SK-N-SH treated with all-trans-retinoic acid at 6 μM for 48 hours (cell line): ENCODE measurements around the gene NKD2.

Experiments
- ATAC-seq: fragments of 200-7000 bp; cut with Tn5 transposase; 3 replicates; pipeline ENCODE4 v1.9.1; 2020; ENCODE audit warnings: mild to moderate bottlenecking, moderate library complexity
- ARNTL ChIP-seq: fragments of 450-650 bp; formaldehyde crosslinking; IDR thresholded peaks from 2 replicates; pipeline ENCODE4 v1.5.0; 2020; ENCODE audit warnings: low read depth, mild to moderate bottlenecking, moderate library complexity, borderline replicate concordance
- BACH2 ChIP-seq: fragments of 250-450 bp; sonication (Bioruptor Pico); IDR thresholded peaks from 2 replicates; pipeline ENCODE4 v1.9.0; 2021; ENCODE audit warnings: mild to moderate bottlenecking, borderline replicate concordance
- CSDC2 ChIP-seq: fragments of 250-450 bp; sonication (Bioruptor Pico); IDR thresholded peaks from 2 replicates; pipeline ENCODE4 v1.5.0; 2020; ENCODE audit warnings: mild to moderate bottlenecking, moderate library complexity
- ESRRG ChIP-seq: fragments of 250-450 bp; sonication (Bioruptor Pico); IDR thresholded peaks from 2 replicates; pipeline ENCODE4 v1.6.1; 2021; ENCODE audit warnings: mild to moderate bottlenecking
- GLIS3 ChIP-seq: fragments of 250-450 bp; sonication (Bioruptor Pico); IDR thresholded peaks from 2 replicates; pipeline ENCODE4 v1.5.0; 2020; ENCODE audit warnings: mild to moderate bottlenecking, moderate library complexity
- ISL1 ChIP-seq: fragments of 250-450 bp; sonication (Bioruptor Pico); IDR thresholded peaks from 2 replicates; pipeline ENCODE4 v2.1.2; 2022; ENCODE audit warnings: mild to moderate bottlenecking, moderate library complexity
- OSR1 ChIP-seq: fragments of 250-450 bp; sonication (Bioruptor Pico); IDR thresholded peaks from 2 replicates; pipeline ENCODE4 v1.8.0; 2022; ENCODE audit warnings: moderate library complexity, mild to moderate bottlenecking, inconsistent platforms
- SNAI2 ChIP-seq: fragments of 250-450 bp; sonication (Bioruptor Pico); IDR thresholded peaks from 2 replicates; pipeline ENCODE4 v1.5.0; 2020; ENCODE audit warnings: mild to moderate bottlenecking, moderate library complexity
- TCF4 ChIP-seq: fragments of 250-450 bp; sonication (Bioruptor Pico); IDR thresholded peaks from 2 replicates; pipeline ENCODE4 v1.8.0; 2021; ENCODE audit warnings: mild to moderate bottlenecking, moderate library complexity, borderline replicate concordance
- TOX ChIP-seq: fragments of 250-450 bp; sonication (Bioruptor Pico); IDR thresholded peaks from 2 replicates; pipeline ENCODE4 v1.8.0; 2021; ENCODE audit warnings: mild to moderate bottlenecking, moderate library complexity, borderline replicate concordance
- ZC3H10 ChIP-seq: fragments of 250-450 bp; sonication (Bioruptor Pico); IDR thresholded peaks from 2 replicates; pipeline ENCODE4 v1.5.1; 2021; ENCODE audit warnings: mild to moderate bottlenecking, moderate library complexity
- ZFP3 ChIP-seq: fragments of 250-450 bp; sonication (Bioruptor Pico); IDR thresholded peaks from 2 replicates; pipeline ENCODE4 v1.5.0; 2020; ENCODE audit warnings: mild to moderate bottlenecking, moderate library complexity
- ZFP30 ChIP-seq: fragments of 450-650 bp; formaldehyde crosslinking; IDR thresholded peaks from 2 replicates; pipeline ENCODE4 v1.5.0; 2022; ENCODE audit warnings: mild to moderate bottlenecking, moderate library complexity
- ZNF565 ChIP-seq: fragments of 450-650 bp; formaldehyde crosslinking; conservative IDR thresholded peaks from 2 replicates; pipeline ENCODE4 v1.5.0; 2020; ENCODE audit warnings: low read depth, mild to moderate bottlenecking, moderate library complexity
- ZNF70 ChIP-seq: fragments of 450-650 bp; formaldehyde crosslinking; IDR thresholded peaks from 2 replicates; pipeline ENCODE4 v1.5.0; 2020; ENCODE audit warnings: mild to moderate bottlenecking, moderate library complexity
- ZNF8 ChIP-seq: fragments of 450-650 bp; formaldehyde crosslinking; IDR thresholded peaks from 2 replicates; pipeline ENCODE4 v1.5.0; 2020; ENCODE audit warnings: mild to moderate bottlenecking, moderate library complexity
- TF ChIP-seq, protein P1 (sequence below): fragments of 250-450 bp; sonication (Bioruptor Pico); IDR thresholded peaks from 2 replicates; pipeline ENCODE4 v1.8.0; 2021; ENCODE audit warnings: low read depth, mild to moderate bottlenecking, moderate library complexity, borderline replicate concordance
- TF ChIP-seq, protein P2 (sequence below): fragments of 250-450 bp; sonication (Bioruptor Pico); IDR thresholded peaks from 2 replicates; pipeline ENCODE4 v1.5.1; 2021; ENCODE audit warnings: mild to moderate bottlenecking, moderate library complexity
- TF ChIP-seq, protein P3 (sequence below): fragments of 250-450 bp; sonication (Bioruptor Pico); IDR thresholded peaks from 2 replicates; pipeline ENCODE4 v1.5.0; 2020; ENCODE audit warnings: mild to moderate bottlenecking, moderate library complexity
- TF ChIP-seq, protein P4 (sequence below): fragments of 250-450 bp; sonication (Bioruptor Pico); IDR thresholded peaks from 2 replicates; pipeline ENCODE4 v1.8.0; 2020; ENCODE audit warnings: mild to moderate bottlenecking, moderate library complexity, borderline replicate concordance

NKD2 gene

DNA sequence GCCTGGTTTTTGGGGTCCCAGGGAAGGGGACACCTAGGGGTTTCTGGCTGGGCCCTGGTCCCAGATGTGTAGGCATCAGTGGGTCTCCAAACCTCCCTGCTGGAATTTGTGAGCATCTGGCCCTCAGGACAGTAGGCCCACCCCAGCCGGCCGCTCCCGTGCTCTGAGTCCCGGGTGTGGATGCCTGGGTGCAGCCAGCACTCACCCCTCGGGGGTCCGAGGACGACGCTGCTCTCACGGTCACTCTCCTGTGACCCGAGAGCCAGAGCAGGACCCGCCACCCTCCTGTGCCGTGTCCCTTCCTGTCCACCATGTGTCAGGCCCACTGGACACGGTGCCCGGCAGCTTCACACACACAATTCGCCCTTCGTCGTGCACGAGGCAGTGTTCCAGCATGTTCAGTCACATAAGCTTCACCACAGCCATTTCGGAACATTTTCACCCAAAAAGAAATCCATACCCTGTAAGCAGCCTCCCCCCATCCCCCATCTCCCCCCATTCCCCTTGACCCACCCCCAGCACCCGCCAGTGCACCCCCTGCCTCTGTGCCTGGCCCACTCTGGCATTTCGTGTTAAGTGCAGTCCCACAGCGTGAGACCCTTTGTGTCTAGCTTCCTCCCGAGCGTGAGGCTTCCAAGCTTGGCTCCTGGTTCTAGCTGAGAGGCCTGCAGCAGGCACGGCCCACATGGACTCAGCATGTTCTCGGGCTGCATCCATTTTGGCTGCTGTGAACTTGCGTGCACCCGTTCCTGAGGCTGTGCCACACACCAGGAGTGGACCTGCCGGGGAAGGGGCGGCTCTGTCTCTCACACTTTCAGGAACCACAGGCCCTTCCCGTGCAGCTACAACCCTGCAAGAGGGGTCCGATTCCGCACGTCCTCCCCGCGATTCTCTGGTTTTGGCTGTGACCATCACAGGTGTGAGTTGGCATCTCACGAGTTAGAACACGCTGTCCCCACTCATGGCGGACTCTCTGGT lies 40.5 kb downstream of the NKD2 start:
- no peak for ATAC-seq
- TF ChIP-seq OSR1 (CRISPR knock-in tag) (no peak), ZNF70 (no peak), ARNTL (no peak), ZNF565 (no peak), BACH2 (CRISPR knock-in tag) (no peak), ZFP30 (CRISPR knock-in tag) (no peak), ESRRG (CRISPR knock-in tag) (no peak), TOX (no peak), ZC3H10 (CRISPR knock-in tag) (no peak), SNAI2 (CRISPR knock-in tag) (no peak), TCF4 (CRISPR knock-in tag) (no peak), ISL1 (no peak), CSDC2 (CRISPR knock-in tag) (no peak), ZNF8 (CRISPR knock-in tag) (no peak), GLIS3 (no peak)
- TF ChIP-seq, protein P1, sequence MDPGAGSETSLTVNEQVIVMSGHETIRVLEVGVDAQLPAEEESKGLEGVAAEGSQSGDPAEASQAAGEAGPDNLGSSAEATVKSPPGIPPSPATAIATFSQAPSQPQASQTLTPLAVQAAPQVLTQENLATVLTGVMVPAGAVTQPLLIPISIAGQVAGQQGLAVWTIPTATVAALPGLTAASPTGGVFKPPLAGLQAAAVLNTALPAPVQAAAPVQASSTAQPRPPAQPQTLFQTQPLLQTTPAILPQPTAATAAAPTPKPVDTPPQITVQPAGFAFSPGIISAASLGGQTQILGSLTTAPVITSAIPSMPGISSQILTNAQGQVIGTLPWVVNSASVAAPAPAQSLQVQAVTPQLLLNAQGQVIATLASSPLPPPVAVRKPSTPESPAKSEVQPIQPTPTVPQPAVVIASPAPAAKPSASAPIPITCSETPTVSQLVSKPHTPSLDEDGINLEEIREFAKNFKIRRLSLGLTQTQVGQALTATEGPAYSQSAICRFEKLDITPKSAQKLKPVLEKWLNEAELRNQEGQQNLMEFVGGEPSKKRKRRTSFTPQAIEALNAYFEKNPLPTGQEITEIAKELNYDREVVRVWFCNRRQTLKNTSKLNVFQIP (CRISPR knock-in tag), result no peak
- TF ChIP-seq, protein P2, sequence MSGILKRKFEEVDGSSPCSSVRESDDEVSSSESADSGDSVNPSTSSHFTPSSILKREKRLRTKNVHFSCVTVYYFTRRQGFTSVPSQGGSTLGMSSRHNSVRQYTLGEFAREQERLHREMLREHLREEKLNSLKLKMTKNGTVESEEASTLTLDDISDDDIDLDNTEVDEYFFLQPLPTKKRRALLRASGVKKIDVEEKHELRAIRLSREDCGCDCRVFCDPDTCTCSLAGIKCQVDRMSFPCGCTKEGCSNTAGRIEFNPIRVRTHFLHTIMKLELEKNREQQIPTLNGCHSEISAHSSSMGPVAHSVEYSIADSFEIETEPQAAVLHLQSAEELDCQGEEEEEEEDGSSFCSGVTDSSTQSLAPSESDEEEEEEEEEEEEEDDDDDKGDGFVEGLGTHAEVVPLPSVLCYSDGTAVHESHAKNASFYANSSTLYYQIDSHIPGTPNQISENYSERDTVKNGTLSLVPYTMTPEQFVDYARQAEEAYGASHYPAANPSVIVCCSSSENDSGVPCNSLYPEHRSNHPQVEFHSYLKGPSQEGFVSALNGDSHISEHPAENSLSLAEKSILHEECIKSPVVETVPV (CRISPR knock-in tag), result no peak

DNA sequence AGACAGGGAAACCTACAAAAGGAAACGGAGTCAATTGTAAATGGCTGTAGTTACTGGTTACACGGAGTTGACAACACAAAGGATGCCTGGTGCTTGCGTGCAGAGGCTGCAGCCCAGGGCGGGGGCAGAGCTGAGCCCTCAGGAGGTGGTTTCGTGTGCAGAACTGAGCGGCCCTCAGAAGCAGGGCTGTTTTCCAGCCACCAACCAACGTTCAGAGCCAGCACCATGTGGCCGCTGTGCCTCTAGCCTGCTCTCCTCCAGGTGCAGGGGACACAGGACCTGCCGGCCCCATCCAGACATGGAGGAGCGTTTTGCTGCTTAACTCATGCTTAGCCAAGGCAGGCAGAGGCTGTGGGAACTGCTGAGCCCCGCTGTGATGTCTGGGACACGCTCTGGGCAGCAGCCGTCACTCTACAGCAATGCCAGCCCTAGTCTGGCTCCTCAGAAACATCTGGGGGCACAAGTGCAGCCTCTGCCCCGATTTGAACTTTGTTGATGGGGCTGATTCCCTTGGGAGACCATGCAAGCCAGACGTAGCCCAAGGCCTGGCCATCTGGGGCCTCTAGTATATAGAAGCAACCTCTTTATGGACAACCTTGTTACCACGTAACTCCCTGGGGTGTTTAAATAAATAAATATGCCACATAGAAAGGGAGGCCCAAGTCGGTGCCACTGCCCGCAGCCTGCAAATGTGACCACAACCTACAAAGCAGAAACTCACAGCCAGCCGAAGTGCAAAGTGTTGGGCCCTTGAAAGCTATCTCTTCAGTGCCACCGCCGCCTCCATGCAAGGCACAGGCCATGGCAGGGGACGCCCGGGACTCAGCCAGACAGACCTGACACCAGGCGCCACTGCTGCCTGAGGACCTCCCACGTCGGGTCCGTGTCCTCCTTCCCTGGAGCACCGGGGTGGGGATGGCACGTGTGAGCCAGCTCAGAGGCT lies 42.1 kb downstream of the NKD2 start:
- no peak for ATAC-seq
- TF ChIP-seq ZFP30 (CRISPR knock-in tag) (no peak), TCF4 (CRISPR knock-in tag) (no peak), ISL1 (no peak), ZNF70 (no peak), OSR1 (CRISPR knock-in tag) (no peak), ZFP3 (no peak)
- TF ChIP-seq, protein P3, sequence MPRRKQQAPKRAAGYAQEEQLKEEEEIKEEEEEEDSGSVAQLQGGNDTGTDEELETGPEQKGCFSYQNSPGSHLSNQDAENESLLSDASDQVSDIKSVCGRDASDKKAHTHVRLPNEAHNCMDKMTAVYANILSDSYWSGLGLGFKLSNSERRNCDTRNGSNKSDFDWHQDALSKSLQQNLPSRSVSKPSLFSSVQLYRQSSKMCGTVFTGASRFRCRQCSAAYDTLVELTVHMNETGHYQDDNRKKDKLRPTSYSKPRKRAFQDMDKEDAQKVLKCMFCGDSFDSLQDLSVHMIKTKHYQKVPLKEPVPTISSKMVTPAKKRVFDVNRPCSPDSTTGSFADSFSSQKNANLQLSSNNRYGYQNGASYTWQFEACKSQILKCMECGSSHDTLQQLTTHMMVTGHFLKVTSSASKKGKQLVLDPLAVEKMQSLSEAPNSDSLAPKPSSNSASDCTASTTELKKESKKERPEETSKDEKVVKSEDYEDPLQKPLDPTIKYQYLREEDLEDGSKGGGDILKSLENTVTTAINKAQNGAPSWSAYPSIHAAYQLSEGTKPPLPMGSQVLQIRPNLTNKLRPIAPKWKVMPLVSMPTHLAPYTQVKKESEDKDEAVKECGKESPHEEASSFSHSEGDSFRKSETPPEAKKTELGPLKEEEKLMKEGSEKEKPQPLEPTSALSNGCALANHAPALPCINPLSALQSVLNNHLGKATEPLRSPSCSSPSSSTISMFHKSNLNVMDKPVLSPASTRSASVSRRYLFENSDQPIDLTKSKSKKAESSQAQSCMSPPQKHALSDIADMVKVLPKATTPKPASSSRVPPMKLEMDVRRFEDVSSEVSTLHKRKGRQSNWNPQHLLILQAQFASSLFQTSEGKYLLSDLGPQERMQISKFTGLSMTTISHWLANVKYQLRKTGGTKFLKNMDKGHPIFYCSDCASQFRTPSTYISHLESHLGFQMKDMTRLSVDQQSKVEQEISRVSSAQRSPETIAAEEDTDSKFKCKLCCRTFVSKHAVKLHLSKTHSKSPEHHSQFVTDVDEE (CRISPR knock-in tag), result no peak

DNA sequence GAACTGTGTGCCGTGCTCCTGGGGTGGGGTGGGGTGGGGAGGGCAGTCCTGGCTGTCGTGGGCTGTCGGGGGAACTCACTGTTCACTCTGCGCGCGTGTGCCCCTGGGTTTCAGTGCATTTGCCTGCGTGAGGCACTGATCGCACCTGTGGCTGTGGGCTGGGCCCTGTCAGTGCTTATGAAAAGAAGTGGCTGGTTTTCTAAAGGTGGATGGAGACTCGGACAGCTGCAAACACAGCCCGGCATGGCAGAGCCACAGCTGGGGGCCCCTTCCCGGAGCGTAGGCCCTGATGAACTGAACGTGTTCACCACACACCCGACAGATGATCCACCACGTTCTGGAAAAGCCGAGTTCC lies 42.7 kb downstream of the NKD2 start:
- TF ChIP-seq GLIS3, result no peak
- TF ChIP-seq TCF4 (CRISPR knock-in tag), result no peak
- TF ChIP-seq, protein P3 (CRISPR knock-in tag), result no peak
- TF ChIP-seq, protein P4, sequence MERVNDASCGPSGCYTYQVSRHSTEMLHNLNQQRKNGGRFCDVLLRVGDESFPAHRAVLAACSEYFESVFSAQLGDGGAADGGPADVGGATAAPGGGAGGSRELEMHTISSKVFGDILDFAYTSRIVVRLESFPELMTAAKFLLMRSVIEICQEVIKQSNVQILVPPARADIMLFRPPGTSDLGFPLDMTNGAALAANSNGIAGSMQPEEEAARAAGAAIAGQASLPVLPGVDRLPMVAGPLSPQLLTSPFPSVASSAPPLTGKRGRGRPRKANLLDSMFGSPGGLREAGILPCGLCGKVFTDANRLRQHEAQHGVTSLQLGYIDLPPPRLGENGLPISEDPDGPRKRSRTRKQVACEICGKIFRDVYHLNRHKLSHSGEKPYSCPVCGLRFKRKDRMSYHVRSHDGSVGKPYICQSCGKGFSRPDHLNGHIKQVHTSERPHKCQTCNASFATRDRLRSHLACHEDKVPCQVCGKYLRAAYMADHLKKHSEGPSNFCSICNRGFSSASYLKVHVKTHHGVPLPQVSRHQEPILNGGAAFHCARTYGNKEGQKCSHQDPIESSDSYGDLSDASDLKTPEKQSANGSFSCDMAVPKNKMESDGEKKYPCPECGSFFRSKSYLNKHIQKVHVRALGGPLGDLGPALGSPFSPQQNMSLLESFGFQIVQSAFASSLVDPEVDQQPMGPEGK (CRISPR knock-in tag), result no peak
- TF ChIP-seq ZNF8 (CRISPR knock-in tag), result no peak
- no peak for TF ChIP-seq ZNF565
- no peak for ATAC-seq
